AG09319 (cell line): Measurements from ENCODE around the gene NEUROG3.
"Not testable (repeated sequence)": the region's sequence is repeated elsewhere in the genome, so short reads cannot be mapped to it uniquely, and the experiment has no call there.

Source experiments
- DNase-seq: peaks from one replicate; pipeline ENCODE4 v3.0.0-alpha.2; 2010; ENCODE audit warnings: low read depth; ENCODE audit errors: extremely low read depth
- TF ChIP-seq, protein P1 (sequence below): IDR thresholded peaks from 2 replicates; pipeline ENCODE4 v1.5.1; 2011; ENCODE audit warnings: low read depth, mild to moderate bottlenecking, inconsistent platforms, low read length, moderate library complexity

The NEUROG3 gene

GRCh38 chr10:69537449-69537848 lies 35.8 kb downstream of the NEUROG3 start:
- TF ChIP-seq, protein P1, sequence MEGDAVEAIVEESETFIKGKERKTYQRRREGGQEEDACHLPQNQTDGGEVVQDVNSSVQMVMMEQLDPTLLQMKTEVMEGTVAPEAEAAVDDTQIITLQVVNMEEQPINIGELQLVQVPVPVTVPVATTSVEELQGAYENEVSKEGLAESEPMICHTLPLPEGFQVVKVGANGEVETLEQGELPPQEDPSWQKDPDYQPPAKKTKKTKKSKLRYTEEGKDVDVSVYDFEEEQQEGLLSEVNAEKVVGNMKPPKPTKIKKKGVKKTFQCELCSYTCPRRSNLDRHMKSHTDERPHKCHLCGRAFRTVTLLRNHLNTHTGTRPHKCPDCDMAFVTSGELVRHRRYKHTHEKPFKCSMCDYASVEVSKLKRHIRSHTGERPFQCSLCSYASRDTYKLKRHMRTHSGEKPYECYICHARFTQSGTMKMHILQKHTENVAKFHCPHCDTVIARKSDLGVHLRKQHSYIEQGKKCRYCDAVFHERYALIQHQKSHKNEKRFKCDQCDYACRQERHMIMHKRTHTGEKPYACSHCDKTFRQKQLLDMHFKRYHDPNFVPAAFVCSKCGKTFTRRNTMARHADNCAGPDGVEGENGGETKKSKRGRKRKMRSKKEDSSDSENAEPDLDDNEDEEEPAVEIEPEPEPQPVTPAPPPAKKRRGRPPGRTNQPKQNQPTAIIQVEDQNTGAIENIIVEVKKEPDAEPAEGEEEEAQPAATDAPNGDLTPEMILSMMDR, result no peak
- DNase-seq, result no peak

DNA sequence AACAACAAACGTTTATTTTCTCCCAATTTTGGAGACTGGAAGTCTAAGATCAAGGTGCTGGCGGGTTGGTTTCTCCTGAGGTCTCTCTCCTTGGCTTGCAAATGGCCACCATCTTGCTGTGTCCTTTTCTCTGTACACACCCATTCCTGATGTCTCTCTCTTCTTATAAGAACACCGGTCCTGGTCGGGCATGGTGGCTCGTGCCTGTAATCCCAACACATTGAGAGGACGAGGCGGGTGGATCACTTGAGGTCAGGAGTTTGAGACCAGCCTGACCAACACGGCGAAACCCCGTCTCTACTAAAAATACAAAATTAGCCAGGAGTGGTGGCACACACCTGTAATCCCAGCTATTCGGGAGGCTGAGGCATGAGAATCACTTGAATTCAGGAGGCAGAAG lies 36.7 kb downstream of the NEUROG3 start:
- not testable (repeated sequence) for DNase-seq

DNA sequence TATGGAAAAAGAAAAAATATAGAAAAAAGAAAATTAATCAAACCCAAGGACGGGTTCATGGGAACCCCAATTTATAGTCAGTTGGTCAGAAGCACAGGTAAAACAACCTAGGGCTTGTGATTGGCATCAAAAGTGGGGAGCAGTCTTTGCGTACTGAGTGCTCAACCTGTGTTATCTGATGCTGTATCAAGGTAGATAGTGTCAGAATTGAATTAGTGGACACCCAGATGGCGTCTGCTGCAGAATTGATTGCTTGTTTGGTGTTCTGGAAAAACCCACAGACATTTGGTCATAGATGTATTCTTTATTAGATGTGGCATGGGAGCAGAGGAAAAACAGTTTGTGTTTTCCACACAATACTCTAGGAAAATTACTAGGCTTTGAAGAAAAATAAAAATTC lies 39.6 kb downstream of the NEUROG3 start:
- DNase-seq, result no peak
- TF ChIP-seq, protein P1, result no peak

- TF ChIP-seq, protein P1, result no peak
- DNase-seq, result no peak
These were observed 45.3 kb downstream of the NEUROG3 start for GRCh38 chr10:69527961-69528360.
